ENCODE results near the gene IQGAP2. TPM values are rescaled to one million over a fixed set of nuclear protein-coding genes. Genes with fewer than 3 reads are reported as not detected.

The IQGAP2 gene
- total RNA-seq, 1 donor: 0.36 TPM

- no peaks in the 10 kb centered on the region for H3K36me3 ChIP-seq (ENCODE audit: insufficient read depth, low read length)
- H2AFZ ChIP-seq (ENCODE audit: low read length): no peak overlapping the region
- H3K4me2 ChIP-seq (ENCODE audit: insufficient read depth, low read length): no peak overlapping the region
- H3K4me3 ChIP-seq (ENCODE audit: insufficient read depth, low read length): no peak overlapping the region
- H3K4me1 ChIP-seq (ENCODE audit: insufficient read depth, low read length): no peaks in the 10 kb centered on the region
- no peak overlapping the region for H3K27ac ChIP-seq (ENCODE audit: low read depth, low read length)
- TF ChIP-seq CTCF (IDR thresholded peaks at IDR 0.05; ENCODE audit: extremely low read depth, low read depth, low read length): no peak
- no peaks in the 10 kb centered on the region for H3K27me3 ChIP-seq (ENCODE audit: insufficient read depth, low read length)
- H3K79me2 ChIP-seq (ENCODE audit: insufficient read depth, low read length): no peaks in the 10 kb centered on the region
- H4K20me1 ChIP-seq (ENCODE audit: insufficient read depth, low read length): no peaks in the 10 kb centered on the region
- no peak for DNase-seq (ENCODE audit: insufficient read length, low spot score, missing footprints)
- no peaks in the 10 kb centered on the region for H3K9me3 ChIP-seq (ENCODE audit: low read depth, low read length)
These were observed 270.0 kb downstream of the IQGAP2 start for GRCh38 chr5:76673125-76673524.

DNA sequence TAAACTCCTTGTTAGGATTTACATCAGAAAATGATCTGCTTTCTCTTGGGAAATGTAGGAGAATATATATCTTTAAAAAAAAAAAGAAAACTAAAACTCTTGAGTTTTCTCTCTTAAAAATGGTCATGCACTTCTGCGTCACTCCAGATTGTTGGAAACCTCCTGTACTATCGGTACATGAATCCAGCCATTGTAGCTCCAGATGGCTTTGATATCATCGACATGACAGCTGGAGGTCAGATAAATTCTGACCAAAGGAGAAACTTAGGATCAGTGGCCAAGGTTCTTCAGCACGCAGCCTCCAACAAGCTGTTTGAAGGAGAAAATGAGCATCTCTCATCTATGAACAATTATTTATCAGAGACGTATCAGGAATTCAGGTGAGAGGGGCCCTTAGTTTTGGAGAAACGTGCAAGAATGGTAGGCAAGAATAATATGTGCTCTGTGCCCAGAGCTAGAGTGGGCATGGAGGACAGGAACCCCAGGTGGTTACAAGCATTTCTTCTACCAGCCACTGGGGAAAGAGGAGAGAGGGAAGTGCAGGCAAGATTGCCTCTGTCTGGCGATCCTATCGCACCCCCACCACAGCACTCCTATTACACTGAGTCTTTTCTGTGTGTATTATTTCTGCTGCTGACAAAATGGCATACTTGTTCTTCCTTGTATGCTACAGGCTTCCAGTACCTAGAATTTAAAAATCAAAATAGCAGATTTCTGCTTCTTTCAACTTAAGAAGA, 271.4 kb downstream of the IQGAP2 start:
- no peak for TF ChIP-seq CTCF (IDR thresholded peaks at IDR 0.05; ENCODE audit: extremely low read depth, low read depth, low read length)
- no peak for DNase-seq (ENCODE audit: insufficient read length, low spot score, missing footprints)

DNA sequence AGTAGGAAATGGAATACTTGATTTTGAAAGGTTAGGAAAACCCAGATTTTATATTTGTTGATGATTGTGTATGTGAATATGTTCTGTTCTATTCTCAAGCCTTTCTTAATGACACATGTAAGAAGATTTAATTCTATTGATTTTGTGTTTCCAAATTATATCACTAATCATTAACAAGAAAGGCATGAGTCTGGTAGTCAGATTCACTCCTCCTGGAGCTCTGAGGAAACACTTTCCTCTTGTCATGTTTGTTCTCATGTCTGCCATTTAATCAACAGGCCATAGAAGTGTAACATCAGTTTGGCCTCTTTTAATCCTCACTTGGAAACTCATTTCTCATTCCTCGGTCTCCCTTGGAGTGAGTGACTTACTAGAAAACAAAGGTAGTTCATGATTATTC, 272.3 kb downstream of the IQGAP2 start:
- Histone ChIP-seq H3K79me2 (ENCODE audit: insufficient read depth, low read length) (no peaks in the 10 kb centered on the region), H2AFZ (ENCODE audit: low read length) (no peak overlapping the region), H3K27me3 (ENCODE audit: insufficient read depth, low read length) (no peaks in the 10 kb centered on the region), H3K36me3 (ENCODE audit: insufficient read depth, low read length) (no peaks in the 10 kb centered on the region), H3K4me3 (ENCODE audit: insufficient read depth, low read length) (no peak overlapping the region), H3K4me2 (ENCODE audit: insufficient read depth, low read length) (no peak overlapping the region), H3K9me3 (ENCODE audit: low read depth, low read length) (no peaks in the 10 kb centered on the region), H3K4me1 (ENCODE audit: insufficient read depth, low read length) (no peaks in the 10 kb centered on the region), H3K27ac (ENCODE audit: low read depth, low read length) (no peak overlapping the region), H4K20me1 (ENCODE audit: insufficient read depth, low read length) (no peaks in the 10 kb centered on the region)
- no peak for DNase-seq (ENCODE audit: insufficient read length, low spot score, missing footprints)
- no peak for TF ChIP-seq CTCF (IDR thresholded peaks at IDR 0.05; ENCODE audit: extremely low read depth, low read depth, low read length)

More for the DNA sequence above, 271.4 kb downstream of the IQGAP2 start:
- Histone ChIP-seq H3K4me2 (ENCODE audit: insufficient read depth, low read length) (no peak overlapping the region), H3K79me2 (ENCODE audit: insufficient read depth, low read length) (no peaks in the 10 kb centered on the region), H3K27me3 (ENCODE audit: insufficient read depth, low read length) (no peaks in the 10 kb centered on the region), H3K4me1 (ENCODE audit: insufficient read depth, low read length) (no peaks in the 10 kb centered on the region), H2AFZ (ENCODE audit: low read length) (no peak overlapping the region), H3K27ac (ENCODE audit: low read depth, low read length) (no peak overlapping the region), H3K9me3 (ENCODE audit: low read depth, low read length) (no peaks in the 10 kb centered on the region), H3K36me3 (ENCODE audit: insufficient read depth, low read length) (no peaks in the 10 kb centered on the region), H3K4me3 (ENCODE audit: insufficient read depth, low read length) (no peak overlapping the region), H4K20me1 (ENCODE audit: insufficient read depth, low read length) (no peaks in the 10 kb centered on the region)

DNA sequence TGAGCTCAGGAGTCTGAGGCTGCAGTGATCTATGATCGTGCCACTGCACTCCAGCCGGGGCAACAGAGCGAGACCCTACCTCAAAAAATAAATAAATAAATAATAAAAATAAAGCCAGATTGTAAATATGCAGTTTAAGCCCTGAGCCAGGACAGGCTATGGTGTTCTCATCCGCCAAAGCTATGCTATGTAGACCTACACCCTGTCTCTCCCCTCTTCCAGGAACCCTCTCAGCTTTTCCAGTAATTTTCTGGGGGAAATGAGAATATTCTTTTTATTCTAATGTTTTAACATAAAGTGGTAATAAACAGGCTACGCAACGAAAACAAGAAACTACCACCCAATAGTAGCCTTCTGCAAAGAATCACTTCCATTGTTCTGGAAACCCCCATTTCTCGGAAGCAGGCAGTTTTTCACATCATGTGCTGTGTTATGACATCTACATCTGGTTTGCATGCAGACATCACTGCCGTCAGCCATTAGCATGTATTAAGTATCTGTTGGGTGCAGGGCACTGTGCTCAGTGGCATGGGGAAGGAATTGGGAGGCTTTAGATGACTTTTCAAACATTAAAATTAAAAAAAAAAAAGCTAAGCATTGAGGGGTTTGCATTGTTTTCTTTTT, 274.9 kb downstream of the IQGAP2 start:
- Histone ChIP-seq H4K20me1 (ENCODE audit: insufficient read depth, low read length) (no peaks in the 10 kb centered on the region), H3K27ac (ENCODE audit: low read depth, low read length) (no peak overlapping the region), H2AFZ (ENCODE audit: low read length) (no peak overlapping the region), H3K79me2 (ENCODE audit: insufficient read depth, low read length) (no peaks in the 10 kb centered on the region), H3K4me3 (ENCODE audit: insufficient read depth, low read length) (no peak overlapping the region), H3K4me2 (ENCODE audit: insufficient read depth, low read length) (no peak overlapping the region), H3K4me1 (ENCODE audit: insufficient read depth, low read length) (no peaks in the 10 kb centered on the region), H3K27me3 (ENCODE audit: insufficient read depth, low read length) (no peaks in the 10 kb centered on the region), H3K9me3 (ENCODE audit: low read depth, low read length) (no peaks in the 10 kb centered on the region), H3K36me3 (ENCODE audit: insufficient read depth, low read length) (no peaks in the 10 kb centered on the region)
- no peak for TF ChIP-seq CTCF (IDR thresholded peaks at IDR 0.05; ENCODE audit: extremely low read depth, low read depth, low read length)
- no peak for DNase-seq (ENCODE audit: insufficient read length, low spot score, missing footprints)

Data from osteoblast (primary cell).